T-helper 17 cell (primary cell): ENCODE results near the gene MICAL2. TPM values are rescaled to one million over a fixed set of nuclear protein-coding genes. Genes with fewer than 3 reads are reported as not detected.
A peak's percentile ranks its signal among the peaks of the same experiment; 100 is the strongest.

Experiments used
- ATAC-seq: fragments of 150-1000 bp; cut with Tn5 transposase; 2 replicates; pipeline ENCODE4 v1.10.0; 2021; ENCODE audit warnings: mild to moderate bottlenecking, moderate library complexity
- DNase-seq, 3 donors: peaks; one replicate each; pipeline versions ENCODE4 v3.0.0 to v3.0.0-alpha.2; 2020 to 2021
- H3K9me3 ChIP-seq: one replicate; pipeline ENCODE4 v1.7.0; 2013; ENCODE audit warnings: low read length, mild to moderate bottlenecking; ENCODE audit not compliant: control insufficient read depth, poor library complexity, severe bottlenecking
- H3K27ac Mint-ChIP-seq: one replicate; pipeline ENCODE4 v1.8.0; 2022; ENCODE audit warnings: mild to moderate bottlenecking, moderate library complexity, mixed read lengths
- H3K27me3 Mint-ChIP-seq: one replicate; pipeline ENCODE4 v1.8.0; 2022; ENCODE audit warnings: mixed read lengths
- H3K36me3 Mint-ChIP-seq: one replicate; pipeline ENCODE4 v1.8.0; 2022; ENCODE audit warnings: low read depth, mixed read lengths
- H3K4me1 Mint-ChIP-seq: one replicate; pipeline ENCODE4 v1.8.0; 2022; ENCODE audit warnings: mild to moderate bottlenecking, mixed read lengths
- H3K4me3 Mint-ChIP-seq: one replicate; pipeline ENCODE4 v1.8.0; 2022; ENCODE audit warnings: mild to moderate bottlenecking, moderate library complexity, mixed read lengths
- total RNA-seq, 4 donors: library from RNA in 2 of 4; stranded (reverse) in 2 of 4; gene quantifications; one replicate each; pipeline ENCODE4 v1.2.3 and lab custom pipeline; 2022 to 2026

MICAL2 gene
- total RNA-seq, 2 donors from 2014 or later, result 52.0 to 66.9 TPM

DNA sequence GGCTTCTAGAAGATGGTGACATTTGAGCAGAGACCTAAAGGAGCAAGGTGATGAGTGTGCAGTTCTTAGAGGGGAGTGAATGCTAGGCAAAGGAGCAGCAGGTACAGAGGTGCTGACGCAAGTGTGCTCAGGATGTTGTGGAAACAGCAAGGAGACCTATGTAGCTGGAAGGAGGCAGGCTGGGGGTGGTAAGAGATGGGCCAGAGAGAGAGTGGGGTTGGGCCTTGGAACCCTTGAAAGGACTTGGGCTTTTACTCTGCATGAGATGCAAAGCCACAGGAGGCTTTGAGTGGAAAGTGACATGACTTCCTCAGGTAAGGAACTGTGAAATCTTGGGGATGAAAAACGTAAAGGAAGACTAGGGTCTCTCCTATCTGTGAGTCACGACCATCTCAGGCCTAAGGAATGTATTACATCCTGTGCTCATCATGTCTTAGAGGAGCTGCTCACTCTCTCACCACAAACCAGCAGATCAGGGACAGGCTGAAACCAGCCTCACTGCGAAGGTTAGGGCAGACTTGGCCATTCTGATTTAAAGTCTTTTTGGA lies 65.4 kb downstream of the MICAL2 start:
- H3K9me3 ChIP-seq, result no peaks in the 10 kb centered on the region
- ATAC-seq (peak; percentile 73), DNase-seq (no peak)
- Mint-ChIP-seq H3K36me3 (no peaks in the 10 kb centered on the region), H3K4me1 (peaks cover 39% of the 10 kb centered on the region), H3K27ac (peak overlapping the region; percentile 78), H3K4me3 (peak overlapping the region; percentile 12), H3K27me3 (no peaks in the 10 kb centered on the region)

DNA sequence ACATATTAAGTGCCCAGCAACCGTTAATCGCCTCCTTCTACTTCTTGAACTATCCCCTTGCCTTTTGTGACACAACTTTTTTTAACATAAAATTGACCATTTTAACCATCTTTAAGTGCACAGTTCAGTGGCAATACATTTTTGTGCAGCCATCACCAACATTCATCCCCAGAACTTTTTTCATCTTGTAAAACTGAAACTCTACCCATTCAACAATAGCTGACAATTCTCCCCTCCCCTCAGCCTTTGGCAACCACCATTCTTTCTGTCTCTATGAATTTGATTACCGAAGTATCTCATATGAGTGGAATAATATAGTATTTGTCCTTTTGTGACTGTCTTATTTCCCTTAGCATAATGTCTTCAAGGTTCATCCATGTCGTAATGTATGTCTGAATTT lies 66.0 kb downstream of the MICAL2 start:
- no peaks in the 10 kb centered on the region for H3K27me3 Mint-ChIP-seq

DNA sequence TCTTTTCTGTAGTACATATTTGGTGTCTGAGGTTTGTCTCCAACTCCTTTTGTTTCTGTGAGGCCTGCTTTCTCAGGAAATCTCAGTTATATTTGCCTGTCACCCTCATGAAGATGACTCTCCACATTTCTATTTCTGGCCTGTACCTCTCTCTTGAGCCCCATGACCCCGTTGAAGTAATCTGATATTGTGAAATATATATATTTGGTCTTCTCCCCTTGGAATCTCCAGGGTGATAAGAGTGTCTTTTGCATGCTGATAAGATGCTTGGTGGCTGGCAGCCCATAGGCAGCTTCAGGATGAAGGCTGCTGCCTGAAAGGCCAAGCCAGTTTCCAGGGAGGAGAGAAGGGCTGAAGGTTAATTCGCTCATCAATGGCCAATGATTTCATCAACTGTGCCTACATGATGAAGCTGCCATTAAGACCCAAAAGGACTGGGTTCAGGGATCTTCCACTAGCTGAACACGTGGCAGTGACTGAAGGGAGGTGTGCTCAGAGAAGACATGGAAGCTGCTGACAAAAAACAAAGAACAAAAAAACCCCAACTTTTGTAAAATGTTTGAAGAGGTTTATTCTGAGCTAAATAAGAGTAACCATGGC lies 67.4 kb downstream of the MICAL2 start:
- H3K9me3 ChIP-seq, result no peaks in the 10 kb centered on the region
- DNase-seq (no peak), ATAC-seq (no peak)
- no peaks in the 10 kb centered on the region for H3K27me3 Mint-ChIP-seq
- H3K4me3 Mint-ChIP-seq, result no peak overlapping the region
- H3K36me3 Mint-ChIP-seq, result no peaks in the 10 kb centered on the region
- peak overlapping the region; percentile 6 for H3K27ac Mint-ChIP-seq
- H3K4me1 Mint-ChIP-seq, result peaks cover 39% of the 10 kb centered on the region

More for the DNA sequence above, 66.0 kb downstream of the MICAL2 start:
- no peak overlapping the region for H3K4me3 Mint-ChIP-seq
- ATAC-seq (no peak), DNase-seq (no peak)
- peak overlapping the region; percentile 78 for H3K27ac Mint-ChIP-seq
- no peaks in the 10 kb centered on the region for H3K36me3 Mint-ChIP-seq
- no peaks in the 10 kb centered on the region for H3K9me3 ChIP-seq
- peaks cover 39% of the 10 kb centered on the region for H3K4me1 Mint-ChIP-seq

DNA sequence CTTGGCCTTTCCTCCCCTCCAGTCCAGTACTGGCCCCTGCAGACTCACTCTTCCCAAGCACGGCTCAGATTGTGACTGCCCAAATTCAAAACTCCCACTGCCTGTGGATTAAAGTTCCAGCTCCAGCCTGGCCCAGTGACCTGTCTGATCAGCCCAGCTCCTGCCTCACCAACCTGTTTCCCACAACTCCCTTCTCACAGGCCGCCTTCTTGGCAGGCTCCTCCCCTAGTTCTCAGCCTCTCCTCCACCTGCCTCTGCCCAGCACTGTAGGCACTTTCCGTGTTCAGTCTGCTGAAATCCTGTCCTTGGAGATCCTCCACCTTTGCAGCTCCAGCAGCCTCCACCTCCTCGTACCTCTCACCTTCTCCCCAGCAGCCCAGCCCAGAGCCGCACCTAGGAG lies 68.6 kb downstream of the MICAL2 start:
- no peaks in the 10 kb centered on the region for H3K9me3 ChIP-seq
- H3K36me3 Mint-ChIP-seq, result no peaks in the 10 kb centered on the region
- H3K27me3 Mint-ChIP-seq, result no peaks in the 10 kb centered on the region
- H3K4me1 Mint-ChIP-seq, result peaks cover 37% of the 10 kb centered on the region
- peak; percentile 72 for ATAC-seq
- DNase-seq, result no peak
- peak overlapping the region; percentile 76 for H3K4me3 Mint-ChIP-seq
- peak overlapping the region; percentile 90 for H3K27ac Mint-ChIP-seq

DNA sequence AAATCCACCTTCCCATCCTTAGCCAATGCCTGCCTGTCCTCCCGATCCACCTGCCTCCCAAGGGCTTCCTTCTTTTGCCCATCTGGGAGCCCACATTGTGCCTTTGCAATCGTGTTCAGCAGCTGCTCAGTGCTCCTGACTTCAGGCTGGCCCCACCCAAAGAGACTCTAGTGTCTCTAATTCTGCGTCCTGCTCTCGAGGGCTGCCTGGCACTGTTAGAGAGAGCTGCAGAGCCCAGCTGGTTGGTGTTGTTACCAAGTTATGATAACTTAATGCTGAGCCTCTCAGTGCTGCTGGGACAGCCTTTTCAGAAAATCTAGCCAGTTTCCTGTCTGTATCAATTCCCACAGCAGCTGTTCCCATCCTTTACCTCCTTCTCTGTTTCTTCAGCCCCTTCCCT lies 69.1 kb downstream of the MICAL2 start:
- peak overlapping the region; percentile 76 for H3K4me3 Mint-ChIP-seq
- peaks cover 34% of the 10 kb centered on the region for H3K4me1 Mint-ChIP-seq
- H3K27me3 Mint-ChIP-seq, result no peaks in the 10 kb centered on the region
- no peak for ATAC-seq
- no peaks in the 10 kb centered on the region for H3K9me3 ChIP-seq
- no peak for DNase-seq
- H3K27ac Mint-ChIP-seq, result peak overlapping the region; percentile 90
- H3K36me3 Mint-ChIP-seq, result no peaks in the 10 kb centered on the region

DNA sequence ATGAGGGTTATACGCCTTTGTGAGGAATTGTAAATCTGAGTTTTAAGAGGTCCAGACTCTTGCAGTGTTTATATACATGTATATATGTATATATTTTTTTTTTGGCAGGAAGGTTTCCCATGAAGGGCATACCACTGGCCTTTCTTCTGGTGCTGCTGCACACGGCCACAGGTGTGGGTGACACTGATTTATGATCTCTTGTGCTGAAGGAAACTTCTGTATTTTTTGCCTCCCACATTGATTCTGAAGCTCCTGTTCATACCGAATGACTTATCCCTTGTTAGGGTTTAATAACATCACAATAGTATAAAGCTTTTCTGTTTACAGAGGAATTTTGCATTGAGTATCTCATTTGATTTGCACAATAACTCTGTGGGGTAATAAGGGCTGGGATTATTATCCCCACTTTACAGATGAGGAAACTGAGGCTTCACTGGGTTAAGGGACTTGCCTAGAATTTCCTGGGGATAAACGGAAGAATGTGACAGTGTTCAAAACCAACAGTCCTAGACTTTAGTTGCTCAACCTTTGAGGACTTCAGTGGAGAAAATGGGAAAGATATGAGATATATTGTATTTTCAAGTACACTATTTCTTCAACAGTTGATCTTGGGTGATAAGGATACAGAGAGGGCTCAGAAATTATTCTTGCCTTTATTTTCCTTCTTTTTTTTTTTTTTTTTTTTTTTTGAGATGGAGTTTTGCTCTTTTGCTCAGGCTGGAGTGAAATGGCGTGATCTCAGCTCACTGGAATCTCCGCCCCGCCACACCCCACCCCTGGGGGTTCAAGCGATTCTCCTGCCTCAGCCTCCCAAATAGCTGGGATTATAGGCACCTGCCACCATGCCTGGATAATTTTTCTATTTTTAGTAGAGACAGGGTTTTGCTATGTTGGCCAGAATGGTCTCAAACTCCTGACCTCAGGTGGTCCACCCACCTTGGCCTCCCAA lies 70.1 kb downstream of the MICAL2 start:
- H3K27me3 Mint-ChIP-seq, result no peaks in the 10 kb centered on the region
- peaks cover 30% of the 10 kb centered on the region for H3K4me1 Mint-ChIP-seq
- H3K9me3 ChIP-seq, result no peaks in the 10 kb centered on the region
- H3K27ac Mint-ChIP-seq, result no peak overlapping the region
- no peak overlapping the region for H3K4me3 Mint-ChIP-seq
- ATAC-seq (no peak), DNase-seq (no peak)
- no peaks in the 10 kb centered on the region for H3K36me3 Mint-ChIP-seq

DNA sequence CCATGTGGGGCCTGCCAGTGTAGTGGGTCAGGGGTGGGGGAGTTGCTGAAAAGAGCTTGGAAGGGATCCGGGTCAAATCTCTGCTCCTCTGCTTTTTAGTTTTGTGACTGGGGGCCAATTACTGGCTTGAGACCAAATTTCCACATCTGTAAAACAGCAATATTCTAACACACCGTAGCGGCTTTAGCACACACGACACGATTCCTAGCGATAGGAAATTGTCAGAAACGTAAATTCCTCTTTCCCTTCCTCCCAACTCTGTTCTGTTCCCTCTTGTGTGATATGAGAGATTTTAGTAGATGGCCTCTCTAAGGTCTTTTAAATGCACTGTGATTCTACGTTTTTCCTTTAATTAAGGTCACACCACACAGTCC lies 71.9 kb downstream of the MICAL2 start:
- H3K36me3 Mint-ChIP-seq, result peaks cover 2% of the 10 kb centered on the region
- no peak for ATAC-seq
- H3K4me1 Mint-ChIP-seq, result peaks cover 27% of the 10 kb centered on the region
- H3K9me3 ChIP-seq, result no peaks in the 10 kb centered on the region
- DNase-seq, result no peak
- H3K27me3 Mint-ChIP-seq, result no peaks in the 10 kb centered on the region
- H3K4me3 Mint-ChIP-seq, result no peak overlapping the region
- no peak overlapping the region for H3K27ac Mint-ChIP-seq

DNA sequence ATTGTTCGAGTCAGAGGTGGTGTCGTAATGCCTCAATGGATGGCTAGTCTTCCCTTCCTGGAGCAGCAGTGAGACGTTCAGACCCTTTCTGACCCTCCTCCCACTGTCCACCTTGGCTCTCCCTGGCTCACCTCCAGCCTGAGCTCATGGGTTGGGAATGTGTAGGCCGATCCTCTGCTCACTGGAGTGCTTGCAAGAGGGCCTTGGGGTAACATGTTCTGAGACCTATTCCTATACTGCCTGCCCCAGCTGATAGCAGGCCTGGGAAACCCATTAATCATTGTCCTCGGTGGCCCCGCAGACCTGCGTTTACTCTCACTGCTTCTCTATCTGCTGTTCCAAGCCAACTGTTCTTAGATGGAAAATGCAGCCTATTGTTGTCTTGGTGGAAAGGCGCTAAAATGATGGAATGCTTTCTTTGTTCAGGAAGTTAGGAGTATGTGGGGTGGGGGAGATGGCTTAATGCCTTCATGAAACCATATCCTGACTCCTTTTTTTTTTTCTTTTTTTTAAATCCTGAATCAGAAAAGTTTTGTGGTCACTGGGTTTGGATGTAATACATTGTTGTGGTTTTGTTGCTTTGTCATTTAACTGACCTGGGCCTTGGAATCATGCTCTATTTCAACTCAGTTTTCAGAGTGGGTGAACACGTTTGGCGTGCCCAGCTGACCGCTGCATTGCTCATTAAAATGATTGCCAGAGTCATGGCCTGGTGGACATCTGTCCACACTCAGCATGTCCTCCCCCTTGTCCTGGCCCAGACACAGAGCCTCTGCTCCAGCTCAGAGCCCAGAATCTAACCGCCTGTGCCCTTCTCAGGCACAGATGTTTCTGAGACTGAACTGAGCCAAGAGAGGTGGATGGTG lies 72.5 kb downstream of the MICAL2 start:
- Mint-ChIP-seq H3K4me1 (peaks cover 30% of the 10 kb centered on the region), H3K27ac (no peak overlapping the region), H3K4me3 (no peak overlapping the region), H3K27me3 (no peaks in the 10 kb centered on the region), H3K36me3 (peaks cover 2% of the 10 kb centered on the region)
- no peaks in the 10 kb centered on the region for H3K9me3 ChIP-seq
- DNase-seq, result no peak
- no peak for ATAC-seq

DNA sequence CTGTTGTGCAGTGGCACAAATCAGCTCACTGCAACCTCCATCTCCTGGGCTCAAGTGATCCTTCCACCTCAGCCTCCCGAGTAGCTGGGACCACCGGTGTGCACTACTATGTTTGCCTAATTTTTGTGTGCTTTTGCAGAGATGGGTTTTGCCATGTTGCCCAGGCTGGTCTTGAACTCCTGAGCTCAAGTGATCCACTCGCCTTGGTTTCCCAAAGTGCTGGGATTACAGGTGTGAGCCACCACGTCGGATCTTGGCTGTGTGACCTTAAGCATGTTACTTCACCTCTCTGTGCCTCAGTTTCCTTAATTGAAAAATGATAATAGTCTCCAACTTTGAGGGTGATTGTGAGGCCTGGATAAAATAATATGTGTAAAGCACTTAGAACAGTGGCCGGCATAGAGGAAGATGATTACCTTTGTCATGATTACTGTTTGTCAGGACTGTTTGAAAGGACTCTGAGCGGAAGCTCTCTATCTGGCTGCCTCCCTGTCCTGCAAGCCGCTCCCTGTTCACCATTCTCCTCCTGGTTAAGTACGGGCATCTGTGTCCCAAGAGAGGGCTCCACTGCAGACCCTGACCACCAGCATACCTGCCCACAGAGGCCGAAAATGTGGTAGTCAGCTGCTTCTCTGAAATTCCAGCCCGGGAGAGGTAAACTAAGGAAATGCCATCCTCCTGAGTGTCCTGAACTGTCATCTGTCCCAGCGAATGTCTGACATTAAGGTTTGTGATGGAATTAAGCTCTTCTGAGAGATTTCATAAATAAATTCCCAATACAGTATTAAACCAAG lies 73.6 kb downstream of the MICAL2 start:
- DNase-seq (no peak), ATAC-seq (no peak)
- H3K27me3 Mint-ChIP-seq, result no peaks in the 10 kb centered on the region
- H3K36me3 Mint-ChIP-seq, result peaks cover 2% of the 10 kb centered on the region
- no peak overlapping the region for H3K4me3 Mint-ChIP-seq
- H3K27ac Mint-ChIP-seq, result no peak overlapping the region
- H3K4me1 Mint-ChIP-seq, result peaks cover 32% of the 10 kb centered on the region
- H3K9me3 ChIP-seq, result no peaks in the 10 kb centered on the region

DNA sequence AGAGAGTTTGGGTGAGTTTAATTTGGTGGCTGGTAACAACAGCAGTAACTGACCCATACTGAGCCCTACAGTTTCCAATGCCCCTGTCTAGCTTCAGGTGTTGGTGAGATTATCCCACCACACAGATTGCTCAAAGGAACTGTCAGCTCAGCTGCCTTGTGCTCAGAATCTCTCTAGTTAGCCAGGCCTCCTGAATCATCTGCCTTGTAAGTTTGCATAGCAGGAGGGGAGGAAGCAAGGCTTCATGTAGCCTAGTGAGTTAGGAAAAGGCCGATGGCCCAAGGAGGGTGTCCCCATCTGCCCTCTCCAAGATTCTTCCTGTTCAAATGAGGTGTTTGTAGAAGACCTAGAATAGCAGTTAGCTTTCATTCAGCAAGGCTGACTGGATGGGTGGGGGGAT lies 74.3 kb downstream of the MICAL2 start:
- ATAC-seq, result no peak
- no peak overlapping the region for H3K4me3 Mint-ChIP-seq
- no peak overlapping the region for H3K27ac Mint-ChIP-seq
- H3K36me3 Mint-ChIP-seq, result peaks cover 2% of the 10 kb centered on the region
- no peaks in the 10 kb centered on the region for H3K9me3 ChIP-seq
- H3K4me1 Mint-ChIP-seq, result peaks cover 31% of the 10 kb centered on the region
- no peak for DNase-seq
- no peaks in the 10 kb centered on the region for H3K27me3 Mint-ChIP-seq

DNA sequence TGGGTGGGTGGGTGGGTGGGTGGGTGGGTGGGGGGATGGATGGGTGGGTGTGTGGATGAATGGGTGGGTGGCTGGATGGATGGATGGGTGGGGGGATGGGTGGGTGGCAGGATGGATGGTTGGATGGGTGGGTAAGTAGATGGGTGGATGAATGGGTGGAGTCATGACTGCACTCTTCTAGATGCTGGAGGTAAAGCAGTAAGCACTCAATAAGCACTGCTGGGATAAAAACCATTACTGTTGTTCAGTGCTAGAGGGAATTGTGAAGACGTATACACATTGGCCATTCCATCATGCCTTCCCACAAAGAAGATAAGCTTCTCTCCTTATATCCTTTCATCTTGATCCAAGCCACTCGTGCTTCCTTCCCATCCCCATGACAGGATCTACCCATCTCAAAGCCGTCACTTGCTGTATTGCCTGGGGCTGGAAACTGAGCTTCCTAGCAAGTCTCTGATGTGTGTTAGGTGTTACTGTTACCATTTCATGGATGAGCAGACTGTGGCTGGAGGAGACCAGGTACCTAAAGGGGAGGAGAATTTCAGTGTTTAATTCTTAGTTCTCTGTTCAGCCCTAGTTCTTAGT lies 74.8 kb downstream of the MICAL2 start:
- DNase-seq, result no peak
- peaks cover 2% of the 10 kb centered on the region for H3K36me3 Mint-ChIP-seq
- no peak for ATAC-seq
- H3K27me3 Mint-ChIP-seq, result no peaks in the 10 kb centered on the region
- peaks cover 29% of the 10 kb centered on the region for H3K4me1 Mint-ChIP-seq
- no peak overlapping the region for H3K27ac Mint-ChIP-seq
- H3K4me3 Mint-ChIP-seq, result no peak overlapping the region
- H3K9me3 ChIP-seq, result no peaks in the 10 kb centered on the region

DNA sequence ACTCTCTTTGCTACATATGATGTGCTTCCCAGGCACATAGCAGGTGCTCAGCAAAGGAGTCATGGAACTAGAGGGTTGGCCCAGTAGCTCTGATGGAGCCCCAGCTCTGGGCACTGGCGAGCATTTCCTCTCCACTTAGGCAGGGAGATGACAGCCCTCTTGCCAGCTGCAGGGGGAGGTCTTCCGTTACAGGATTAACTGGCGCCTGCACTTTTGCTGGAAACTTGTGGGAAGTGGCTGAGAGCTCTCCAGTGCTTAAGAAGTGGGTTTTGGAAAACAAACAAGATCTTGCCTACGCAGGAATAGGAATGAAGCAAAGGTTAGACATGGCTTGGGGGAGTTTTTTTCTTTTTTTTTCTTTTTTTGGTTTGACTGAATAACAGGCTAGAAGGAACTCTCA lies 75.5 kb downstream of the MICAL2 start:
- no peaks in the 10 kb centered on the region for H3K27me3 Mint-ChIP-seq
- DNase-seq (no peak), ATAC-seq (no peak)
- no peaks in the 10 kb centered on the region for H3K9me3 ChIP-seq
- peaks cover 2% of the 10 kb centered on the region for H3K36me3 Mint-ChIP-seq
- H3K27ac Mint-ChIP-seq, result no peak overlapping the region
- peaks cover 33% of the 10 kb centered on the region for H3K4me1 Mint-ChIP-seq
- no peak overlapping the region for H3K4me3 Mint-ChIP-seq
